ENCODE data around the gene LNX1. TPM values are rescaled to one million over a fixed set of nuclear protein-coding genes. Genes with fewer than 3 reads are reported as not detected.

LNX1 gene
- total RNA-seq, 1 donor from 2014 or later, result 9.1 TPM

DNA sequence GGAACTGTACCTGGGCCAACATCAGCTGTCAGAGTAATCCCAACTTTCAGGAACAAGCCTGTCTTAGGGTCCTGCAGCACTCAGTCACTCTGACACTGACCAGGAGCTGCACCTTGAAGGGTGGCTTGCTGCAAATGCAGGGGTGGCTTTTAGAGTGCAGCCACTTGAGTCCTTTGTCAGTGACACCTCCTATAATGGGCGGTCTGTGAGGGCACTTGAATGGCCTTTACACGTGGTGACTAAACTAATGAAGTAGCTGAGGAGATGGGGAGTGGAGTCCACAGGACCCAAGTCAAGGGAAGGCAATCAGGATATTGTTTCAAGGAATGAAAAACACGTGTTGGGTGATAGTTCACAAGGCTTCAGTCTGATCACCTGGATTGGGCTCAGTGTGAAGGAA lies 11.1 kb upstream of the LNX1 start:
- intact Hi-C loops (cut with micrococcal nuclease), result no loop called here
- DNase-seq (no peak), ATAC-seq (no peak)

GRCh38 chr4:53601251-53601764 lies 10.0 kb upstream of the LNX1 start:
- DNase-seq, result peak; percentile 40
- peak; percentile 38 for ATAC-seq
- intact Hi-C loops (cut with micrococcal nuclease), result no loop called here

- no peak for ATAC-seq
- DNase-seq, result no peak
- intact Hi-C loops (cut with micrococcal nuclease), result no loop called here
Observed at GRCh38 chr4:53599632-53600031, 8.3 kb upstream of the LNX1 start.

DNA sequence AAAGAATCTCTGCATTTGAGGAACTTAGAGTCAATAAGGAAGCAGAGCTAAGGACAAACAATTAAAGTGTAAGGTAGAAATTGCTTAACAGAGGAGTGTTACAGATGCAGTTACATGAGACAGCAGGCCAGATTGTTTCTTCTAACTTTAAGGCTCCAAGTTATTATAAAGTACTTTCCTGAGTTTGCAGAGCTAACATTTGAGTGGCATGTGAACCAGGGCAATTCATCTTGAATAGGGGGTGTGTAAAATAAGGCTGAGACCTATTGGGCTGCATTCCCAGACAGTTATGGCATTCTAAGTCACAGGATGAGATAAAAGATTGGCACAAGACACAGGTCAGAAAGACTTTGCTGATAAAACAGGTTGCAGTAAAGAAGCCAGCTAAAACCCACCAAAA lies 7.6 kb upstream of the LNX1 start:
- ATAC-seq, result no peak
- intact Hi-C loops (cut with micrococcal nuclease), result no loop called here
- DNase-seq, result no peak

GRCh38 chr4:53598483-53598882 lies 7.2 kb upstream of the LNX1 start:
- no peak for DNase-seq
- no peak for ATAC-seq
- intact Hi-C loops (cut with micrococcal nuclease), result no loop called here

GRCh38 chr4:53596901-53597300 lies 5.6 kb upstream of the LNX1 start:
- DNase-seq (no peak), ATAC-seq (no peak)
- intact Hi-C loops (cut with micrococcal nuclease), result no loop called here

- ATAC-seq, result no peak
- no peak for DNase-seq
- intact Hi-C loops (cut with micrococcal nuclease), result no loop called here
Observed at GRCh38 chr4:53595834-53596233, 4.5 kb upstream of the LNX1 start.

GRCh38 chr4:53595204-53595603 lies 3.9 kb upstream of the LNX1 start:
- intact Hi-C loops (cut with micrococcal nuclease), result no loop called here
- DNase-seq (no peak), ATAC-seq (no peak)

DNA sequence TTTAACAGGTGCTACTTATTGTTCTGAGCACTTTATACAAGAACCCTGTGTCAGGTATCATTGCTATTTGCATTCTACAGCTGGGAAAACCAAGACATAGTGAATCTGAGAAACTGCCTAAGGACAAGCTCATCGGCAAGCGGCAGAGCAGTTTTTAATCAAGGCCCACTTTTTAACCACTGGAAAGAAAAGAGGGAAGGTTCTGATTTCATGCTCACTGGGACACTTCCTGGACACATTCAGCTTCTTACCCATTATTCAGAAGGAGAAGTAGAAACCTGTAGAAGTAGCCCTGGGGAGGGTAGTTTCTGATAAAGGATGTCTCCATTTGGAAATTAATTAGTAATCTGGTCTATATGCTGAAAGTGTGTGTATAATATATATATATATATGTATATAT lies 2.5 kb upstream of the LNX1 start:
- ATAC-seq, result no peak
- intact Hi-C loops (cut with micrococcal nuclease), result no loop called here

GRCh38 chr4:53592686-53593501 lies 1.6 kb upstream of the LNX1 start:
- peak; percentile 39 for DNase-seq
- ATAC-seq, result peak; percentile 63
- intact Hi-C loops (cut with micrococcal nuclease), result no loop called here

More for the DNA sequence above, 2.5 kb upstream of the LNX1 start:
- DNase-seq, result no peak

GRCh38 chr4:53592122-53592521 lies 836 bp upstream of the LNX1 start:
- intact Hi-C loops (cut with micrococcal nuclease), result no loop called here
- no peak for DNase-seq
- ATAC-seq, result no peak

DNA sequence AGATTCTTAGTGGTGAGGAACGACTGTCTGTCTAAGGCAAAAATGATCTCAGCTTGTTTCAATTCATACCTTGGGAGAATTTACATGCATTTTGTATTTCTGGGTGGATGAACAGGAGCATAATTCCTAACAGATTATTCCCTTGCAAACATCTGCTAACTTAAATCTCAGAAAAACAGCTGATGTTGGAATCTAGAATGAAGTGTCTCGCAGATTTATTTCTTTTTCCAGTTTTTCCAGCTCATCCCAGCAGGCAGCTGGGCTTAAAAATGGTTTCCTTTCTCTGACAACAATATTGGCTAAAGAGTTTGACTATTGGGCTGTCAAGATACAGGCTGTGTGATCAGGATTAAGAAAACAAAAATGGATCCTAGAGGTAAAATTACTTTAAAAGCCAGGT lies 1.1 kb downstream of the LNX1 start:
- DNase-seq, result no peak
- intact Hi-C loops (cut with micrococcal nuclease), result no loop called here
- ATAC-seq, result no peak

DNA sequence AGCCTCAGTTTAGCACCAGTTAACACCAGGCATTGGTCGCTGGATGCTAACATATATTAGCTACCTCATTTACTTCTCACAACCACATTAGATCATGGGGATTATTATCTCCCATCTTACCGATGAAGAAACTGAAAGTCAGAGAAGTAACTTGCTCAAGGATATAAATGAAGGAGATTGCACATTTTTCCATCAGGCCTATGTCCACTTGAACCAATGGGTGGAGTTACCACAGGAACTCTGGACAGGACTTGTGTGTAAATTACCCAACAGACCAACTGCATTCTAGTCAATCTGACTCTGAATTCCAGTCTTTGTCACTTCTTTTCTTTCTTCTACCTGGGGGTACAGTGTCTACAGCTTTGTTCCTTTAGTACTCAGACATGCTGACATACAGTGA lies 1.8 kb downstream of the LNX1 start:
- intact Hi-C loops (cut with micrococcal nuclease), result no loop called here
- DNase-seq, result no peak
- ATAC-seq, result no peak

DNA sequence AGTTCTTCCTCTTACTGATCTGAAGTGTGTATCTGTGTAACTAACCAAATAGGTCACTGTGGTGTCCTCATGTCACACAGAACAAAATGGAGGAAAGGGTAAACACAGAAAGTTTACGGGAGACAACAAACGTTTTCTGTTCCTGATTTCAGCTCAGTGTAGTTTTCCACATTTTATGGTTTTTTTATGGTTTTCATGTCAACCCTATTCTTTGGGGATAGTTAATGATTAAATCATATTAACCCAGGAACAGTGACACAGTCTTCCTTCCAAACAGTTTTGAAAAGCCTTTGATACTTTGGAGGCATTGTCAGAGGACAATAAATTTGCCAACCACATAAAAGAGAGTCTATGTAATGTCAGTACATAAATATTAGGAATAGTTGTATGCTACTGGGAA lies 4.2 kb downstream of the LNX1 start:
- intact Hi-C loops (cut with micrococcal nuclease), result no loop called here
- ATAC-seq, result no peak
- no peak for DNase-seq

DNA sequence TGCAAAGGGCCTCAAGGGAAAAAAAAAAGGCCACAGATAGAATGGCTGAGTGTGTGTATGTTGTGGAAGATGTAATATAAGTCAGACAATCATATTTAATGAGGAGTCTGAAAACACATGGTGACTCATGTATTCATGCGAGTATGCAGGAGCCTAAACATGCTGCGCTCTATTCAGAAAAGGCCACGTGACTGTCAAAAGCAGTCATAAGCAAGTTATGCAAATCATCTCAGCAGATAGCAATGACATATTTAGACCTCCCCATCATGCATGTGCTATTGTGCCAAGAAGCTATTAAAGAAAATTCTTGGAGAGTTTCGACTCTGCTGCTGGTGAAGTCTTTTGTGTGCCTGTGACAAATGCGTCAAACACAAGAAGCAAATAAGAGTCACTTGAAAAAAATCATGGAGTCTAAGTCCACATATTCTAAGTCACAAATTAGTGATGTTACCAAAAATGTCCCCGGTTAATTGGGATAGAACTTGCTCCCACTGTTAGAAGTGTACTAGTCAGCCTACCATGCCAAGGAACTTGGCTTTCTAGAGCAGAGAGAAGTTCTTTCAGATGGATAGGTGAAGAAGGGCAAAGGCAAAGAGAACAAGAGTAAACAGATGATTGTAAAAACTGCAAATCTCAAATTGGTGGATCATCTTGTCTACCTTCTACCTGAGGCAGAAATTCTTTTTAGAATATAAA lies 5.0 kb downstream of the LNX1 start:
- intact Hi-C loops (cut with micrococcal nuclease), result no loop called here

GRCh38 chr4:53584658-53585057 lies 6.6 kb downstream of the LNX1 start:
- DNase-seq (no peak), ATAC-seq (no peak)
- intact Hi-C loops (cut with micrococcal nuclease), result no loop called here

More for the DNA sequence above, 5.0 kb downstream of the LNX1 start:
- DNase-seq (no peak), ATAC-seq (peak; percentile 96)

GRCh38 chr4:53583513-53583912 lies 7.8 kb downstream of the LNX1 start:
- DNase-seq (no peak), ATAC-seq (no peak)
- intact Hi-C loops (cut with micrococcal nuclease), result no loop called here

- intact Hi-C loops (cut with micrococcal nuclease), result no loop called here
- DNase-seq, result no peak
- no peak for ATAC-seq
Observed at GRCh38 chr4:53582194-53582593, 9.1 kb downstream of the LNX1 start.

DNA sequence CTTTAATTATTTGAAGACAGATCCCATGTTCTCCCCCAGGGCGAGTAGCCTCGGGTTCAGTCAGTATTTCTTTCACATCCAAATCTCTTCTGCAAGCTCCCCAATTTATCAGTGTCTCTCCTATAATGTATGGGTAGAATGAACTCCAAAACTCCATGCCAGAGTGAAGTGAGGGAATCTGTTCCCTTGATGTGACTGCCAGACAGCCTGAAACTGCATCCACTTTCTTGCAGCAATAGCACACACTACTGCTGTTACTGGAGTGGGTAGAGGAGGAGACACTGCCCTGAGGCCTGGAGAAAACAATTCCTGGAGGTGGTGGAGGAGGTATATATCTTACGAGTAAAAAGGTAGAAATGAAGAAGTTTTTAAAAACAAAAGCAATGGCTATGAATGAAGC lies 11.0 kb downstream of the LNX1 start:
- ATAC-seq (no peak), DNase-seq (no peak)
- intact Hi-C loops (cut with micrococcal nuclease), result no loop called here

DNA sequence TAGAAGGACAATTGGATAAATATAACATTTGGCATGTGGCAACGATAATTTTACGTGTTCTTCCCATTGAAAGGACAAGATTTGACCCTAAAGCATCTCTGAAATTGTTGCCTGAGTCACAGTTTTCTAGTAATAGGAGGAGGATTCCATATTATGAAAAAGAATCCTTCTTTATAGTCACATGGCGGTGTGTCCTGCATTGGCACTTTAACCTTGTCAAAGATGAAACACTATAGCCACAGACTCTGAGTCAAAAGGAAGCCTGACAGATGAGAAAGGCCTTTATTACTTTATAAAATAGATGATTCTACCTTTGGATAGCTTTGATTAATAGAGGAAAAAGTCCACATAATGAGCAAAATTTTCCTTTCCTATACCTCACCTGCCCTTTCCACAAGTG lies 11.5 kb downstream of the LNX1 start:
- intact Hi-C loops (cut with micrococcal nuclease), result no loop called here
- DNase-seq, result no peak
- no peak for ATAC-seq
